ENCODE results near the gene CLCF1.

The CLCF1 gene

DNA sequence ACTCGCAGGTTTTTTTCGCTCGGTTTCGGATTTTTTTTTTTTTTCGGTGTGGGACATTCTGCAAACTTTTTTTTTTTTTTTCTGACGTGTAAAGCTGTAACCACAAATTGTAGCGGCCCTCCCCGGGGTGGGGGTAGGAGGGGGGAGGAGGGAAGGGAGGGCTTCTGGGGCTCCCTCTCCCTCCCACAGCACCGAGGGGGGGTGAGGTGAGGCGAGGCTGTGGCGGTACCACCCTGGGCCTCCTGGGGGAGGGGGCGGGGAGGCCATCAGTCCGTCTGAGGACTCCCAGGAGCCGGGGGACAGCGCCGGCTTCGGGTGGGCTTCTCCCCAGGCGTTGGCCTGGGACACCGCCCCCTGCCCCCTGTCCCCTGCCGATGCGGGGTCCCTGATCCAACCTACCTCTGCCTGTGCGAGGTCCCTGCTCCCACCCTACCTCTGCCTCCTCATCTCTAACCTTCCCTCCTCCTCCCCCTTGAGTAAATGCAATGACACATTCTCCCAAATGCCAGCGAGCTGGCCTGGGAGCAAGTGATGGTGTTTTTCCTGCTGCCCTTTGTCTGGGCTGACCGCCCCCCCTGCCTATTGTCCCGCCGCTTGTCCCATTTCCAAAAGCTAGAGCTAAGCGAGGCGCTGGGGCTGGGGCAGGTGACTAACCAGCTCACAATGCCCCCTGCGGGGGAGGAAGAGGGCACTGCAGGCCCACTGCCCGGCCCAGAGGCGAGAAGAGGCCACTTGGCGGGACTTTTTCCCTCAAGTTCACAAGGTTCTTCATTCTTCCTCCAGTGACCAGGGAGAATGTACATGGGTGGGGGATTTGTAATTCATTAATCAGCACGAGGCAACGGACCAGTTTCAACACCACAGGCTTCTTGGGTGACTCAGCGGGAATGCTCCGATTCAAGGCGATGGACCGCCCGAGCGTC lies 511 bp upstream of the CLCF1 start:
- DNase-seq: peak; percentile 98

DNA sequence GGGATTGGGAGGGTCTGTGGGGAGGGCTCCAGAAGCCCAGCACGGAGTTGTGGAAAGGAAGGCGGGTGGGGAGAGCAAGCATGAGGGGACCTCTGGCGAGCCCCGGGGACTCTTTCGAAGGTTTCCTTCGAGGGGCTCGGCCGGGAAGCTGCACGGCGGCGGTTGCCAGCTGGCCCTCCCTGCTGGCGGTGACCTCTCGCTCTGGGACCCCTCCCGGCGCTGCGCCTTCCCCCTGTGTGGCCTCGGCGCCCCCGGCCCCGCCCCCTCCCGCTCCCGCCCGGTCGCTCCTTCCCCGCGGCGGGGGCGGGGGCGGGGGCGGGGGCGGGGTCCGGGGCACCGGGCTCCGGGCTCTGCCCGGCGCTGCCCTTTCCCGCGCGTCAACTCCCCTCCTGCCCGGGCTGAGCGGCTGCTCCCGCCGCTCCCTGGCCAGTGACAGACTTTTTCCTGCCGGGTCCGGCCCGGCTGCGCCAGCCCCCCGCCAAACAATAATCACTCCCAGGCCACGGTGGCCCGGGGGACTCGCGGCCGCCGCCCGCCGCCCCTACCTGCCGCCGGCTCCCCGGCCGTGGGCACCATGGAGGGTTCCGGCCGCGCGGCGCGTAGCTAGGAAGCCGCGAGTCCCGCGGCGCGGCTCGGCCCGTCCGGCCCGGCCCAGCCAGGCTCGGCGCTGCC lies 941 bp downstream of the CLCF1 start:
- no peak for DNase-seq

DNA sequence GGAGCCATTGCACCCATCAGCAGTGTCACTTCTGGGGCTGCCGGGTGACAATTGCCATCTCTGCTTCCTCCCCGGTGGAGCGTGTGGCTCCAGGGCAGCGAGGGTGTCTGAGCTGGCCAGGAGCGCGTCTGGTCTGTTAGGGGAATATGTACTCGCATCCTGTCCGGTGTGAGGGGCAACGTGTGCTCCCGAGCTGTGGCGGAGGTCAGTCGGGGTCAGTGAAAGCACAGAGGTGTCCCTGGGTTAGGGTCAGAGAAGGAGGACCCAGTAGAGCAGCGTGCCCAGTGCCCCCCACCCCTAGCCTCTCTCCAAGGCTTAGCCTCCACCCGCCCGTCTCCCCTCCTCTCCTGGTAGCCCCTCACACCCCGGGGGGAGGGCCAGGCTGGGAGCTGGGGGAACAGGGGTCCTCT lies 1.5 kb downstream of the CLCF1 start:
- DNase-seq: no peak

- peak; percentile 67 for DNase-seq
These were observed 2.0 kb downstream of the CLCF1 start for GRCh38 chr11:67371189-67371910.

DNA sequence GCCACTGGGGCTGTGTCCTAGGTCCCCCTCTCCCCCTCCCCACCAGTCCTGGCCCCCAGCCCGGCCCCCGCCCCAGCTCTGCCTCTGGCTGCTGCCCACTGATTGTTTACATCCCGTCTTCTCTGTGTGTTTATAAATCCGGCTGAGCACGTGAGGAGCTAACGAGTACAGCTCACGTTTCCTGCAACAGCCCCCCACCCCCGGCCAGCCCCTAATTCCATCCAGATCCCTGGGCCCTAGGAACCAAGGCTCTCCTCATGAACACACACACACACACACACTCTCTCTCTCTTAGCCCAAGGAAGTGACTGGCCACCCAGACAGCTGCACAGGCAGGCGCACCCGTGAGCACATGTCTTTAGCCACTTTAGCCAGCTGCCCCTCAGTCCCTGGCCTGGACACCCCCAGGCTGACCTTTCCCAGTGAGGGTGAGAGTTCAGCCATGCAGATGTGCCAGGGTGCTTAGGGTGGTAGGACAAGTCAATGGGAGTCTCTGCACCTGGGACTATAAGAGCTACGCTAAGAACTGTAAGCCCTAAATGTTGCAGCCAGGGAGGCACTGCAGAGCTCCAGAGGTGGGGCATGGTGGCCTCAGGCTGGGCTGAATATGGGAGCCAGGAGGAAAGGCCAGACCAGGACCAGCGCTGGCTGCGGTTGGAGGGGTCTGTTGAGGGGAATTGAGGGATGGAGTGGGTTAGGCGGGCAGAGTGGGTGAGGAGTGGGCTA lies 2.9 kb downstream of the CLCF1 start:
- DNase-seq: peak; percentile 57

GRCh38 chr11:67369801-67370284 lies 3.6 kb downstream of the CLCF1 start:
- DNase-seq: no peak

DNA sequence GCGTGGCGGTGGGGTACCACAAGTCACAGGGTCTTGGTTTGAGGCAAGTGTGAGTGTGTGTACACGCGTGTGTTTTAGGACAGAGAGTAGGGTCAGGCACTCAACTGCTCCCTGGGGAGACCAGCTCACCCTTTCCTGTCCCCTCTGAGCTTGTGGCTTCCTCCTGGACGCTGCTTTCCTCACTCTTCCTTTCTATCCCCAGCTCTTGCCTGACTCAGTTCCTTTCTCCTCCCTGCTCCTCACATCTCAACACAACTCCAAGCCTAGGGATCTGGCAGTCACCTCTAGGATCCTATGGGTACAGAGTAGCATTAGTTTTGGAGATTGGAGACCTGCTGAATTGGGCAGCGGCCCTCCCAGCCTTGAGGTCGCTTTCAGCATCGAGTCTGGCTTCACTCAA lies 4.1 kb downstream of the CLCF1 start:
- DNase-seq: no peak

DNA sequence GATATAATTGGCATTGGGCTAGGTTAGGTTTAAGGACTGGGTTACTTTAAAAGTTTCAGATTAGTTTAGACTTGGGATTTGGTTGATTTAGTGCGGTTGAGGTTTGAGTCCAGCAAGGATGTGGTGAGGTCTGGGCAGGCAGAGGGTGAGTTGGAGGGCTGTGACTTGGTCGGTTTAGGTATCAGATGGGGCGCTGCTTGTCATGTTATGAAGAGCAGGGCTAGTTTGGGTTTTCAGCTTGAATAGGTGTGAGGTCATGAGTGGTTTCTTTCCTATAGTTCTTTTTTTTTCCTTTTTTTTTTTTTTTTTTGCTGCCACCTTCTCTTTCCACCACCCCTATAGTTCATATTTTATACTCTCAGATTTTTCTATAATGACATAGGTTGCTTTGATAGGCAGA lies 4.8 kb downstream of the CLCF1 start:
- DNase-seq: no peak

DNA sequence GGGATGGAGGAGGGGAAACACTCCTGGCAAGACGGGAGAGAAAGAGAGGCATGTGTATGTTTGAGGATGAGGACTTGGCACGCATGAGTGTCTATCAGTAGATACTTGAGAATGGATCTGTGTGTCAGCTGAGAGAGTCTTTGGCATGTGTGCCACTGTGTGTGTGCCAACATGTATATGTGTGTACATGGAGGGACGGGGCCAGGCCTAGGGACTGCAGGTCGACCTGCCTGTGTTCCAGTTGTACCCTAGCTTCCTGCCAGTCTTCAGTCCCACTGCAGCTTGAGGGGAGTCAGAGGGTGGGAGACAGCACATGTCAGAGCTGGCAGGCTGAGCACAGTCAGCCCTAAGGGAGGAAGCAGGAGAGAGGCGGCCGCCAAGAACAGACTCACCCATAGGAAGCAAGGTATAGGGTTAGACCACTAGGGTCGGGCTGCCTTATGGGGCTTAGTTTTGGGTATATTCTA lies 5.6 kb downstream of the CLCF1 start:
- no peak for DNase-seq

GRCh38 chr11:67366961-67367760 lies 6.2 kb downstream of the CLCF1 start:
- DNase-seq: no peak

DNA sequence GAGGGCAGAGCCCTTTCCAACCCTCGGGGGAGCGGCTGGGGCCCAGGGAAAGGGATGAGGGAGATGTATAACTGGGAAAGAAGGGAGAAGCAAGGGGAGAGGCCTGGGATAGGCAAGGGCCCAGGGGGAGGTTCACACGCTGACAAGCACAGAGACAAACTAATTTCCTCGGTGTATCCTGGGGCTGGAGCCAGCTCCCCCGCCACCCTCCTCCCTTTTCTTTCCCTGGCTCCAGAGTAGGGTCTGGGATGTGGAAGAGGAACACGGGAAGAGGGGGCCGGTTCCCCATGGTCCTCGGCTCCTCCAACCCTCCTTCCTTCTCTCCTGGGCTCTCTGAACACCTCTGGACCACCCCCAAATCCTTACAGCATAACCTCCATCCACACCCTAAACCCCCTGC lies 6.9 kb downstream of the CLCF1 start:
- DNase-seq: no peak

DNA sequence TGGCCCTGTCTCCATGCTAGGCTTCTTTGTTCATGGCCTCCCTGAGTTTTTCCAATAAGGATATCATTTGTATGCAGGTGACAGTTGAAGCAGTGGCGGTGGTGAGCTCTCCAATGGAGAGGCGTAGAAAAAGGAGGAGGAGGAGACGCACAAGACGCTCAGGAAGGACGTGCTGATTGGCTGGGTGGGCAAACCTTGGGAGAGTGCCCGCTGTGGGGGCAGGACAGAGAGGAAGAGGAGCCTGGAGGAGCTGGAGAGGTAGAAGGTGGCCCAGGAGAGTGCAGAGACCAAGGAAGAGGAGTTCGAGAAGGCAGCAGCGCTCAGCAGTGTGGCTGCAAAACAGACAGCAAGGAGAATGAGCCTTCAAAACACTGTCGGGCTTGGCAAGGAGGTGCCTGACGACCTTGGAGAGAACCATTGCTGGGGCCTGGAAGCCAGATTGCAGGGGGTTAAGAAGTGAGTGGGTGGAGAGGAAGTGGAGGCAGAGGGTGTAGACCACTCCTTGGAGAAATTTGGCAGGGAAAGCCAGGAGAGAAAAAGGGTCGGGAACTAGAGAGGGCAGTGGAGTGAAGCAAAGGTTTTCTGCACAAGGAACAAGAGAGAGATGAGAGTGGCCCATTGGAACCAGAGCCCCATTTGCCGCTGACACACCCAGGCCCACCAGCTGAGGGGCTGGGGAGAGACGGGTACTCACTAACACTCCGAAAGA lies 7.5 kb downstream of the CLCF1 start:
- DNase-seq: no peak

- DNase-seq: no peak
These were observed 8.3 kb downstream of the CLCF1 start for GRCh38 chr11:67364783-67365722.

DNA sequence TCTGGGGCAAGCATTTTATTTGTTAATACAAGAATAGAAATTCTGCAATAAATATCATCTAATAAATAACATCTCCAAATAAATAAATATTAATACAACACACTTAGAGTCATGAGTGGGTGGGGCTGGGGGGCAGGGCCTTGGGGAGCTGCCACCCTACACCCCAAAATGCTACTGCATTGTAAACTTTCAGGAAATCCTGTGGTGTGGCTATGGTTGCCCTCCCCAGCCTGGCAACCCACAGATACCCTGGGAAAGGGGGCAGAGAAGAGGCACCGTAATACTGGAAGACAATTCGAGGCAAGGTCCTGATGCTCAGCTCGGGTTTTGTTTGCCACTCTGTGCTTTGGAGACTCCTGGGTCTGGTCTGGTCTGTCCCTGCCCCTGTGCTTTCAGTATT lies 9.2 kb downstream of the CLCF1 start:
- no peak for DNase-seq

DNA sequence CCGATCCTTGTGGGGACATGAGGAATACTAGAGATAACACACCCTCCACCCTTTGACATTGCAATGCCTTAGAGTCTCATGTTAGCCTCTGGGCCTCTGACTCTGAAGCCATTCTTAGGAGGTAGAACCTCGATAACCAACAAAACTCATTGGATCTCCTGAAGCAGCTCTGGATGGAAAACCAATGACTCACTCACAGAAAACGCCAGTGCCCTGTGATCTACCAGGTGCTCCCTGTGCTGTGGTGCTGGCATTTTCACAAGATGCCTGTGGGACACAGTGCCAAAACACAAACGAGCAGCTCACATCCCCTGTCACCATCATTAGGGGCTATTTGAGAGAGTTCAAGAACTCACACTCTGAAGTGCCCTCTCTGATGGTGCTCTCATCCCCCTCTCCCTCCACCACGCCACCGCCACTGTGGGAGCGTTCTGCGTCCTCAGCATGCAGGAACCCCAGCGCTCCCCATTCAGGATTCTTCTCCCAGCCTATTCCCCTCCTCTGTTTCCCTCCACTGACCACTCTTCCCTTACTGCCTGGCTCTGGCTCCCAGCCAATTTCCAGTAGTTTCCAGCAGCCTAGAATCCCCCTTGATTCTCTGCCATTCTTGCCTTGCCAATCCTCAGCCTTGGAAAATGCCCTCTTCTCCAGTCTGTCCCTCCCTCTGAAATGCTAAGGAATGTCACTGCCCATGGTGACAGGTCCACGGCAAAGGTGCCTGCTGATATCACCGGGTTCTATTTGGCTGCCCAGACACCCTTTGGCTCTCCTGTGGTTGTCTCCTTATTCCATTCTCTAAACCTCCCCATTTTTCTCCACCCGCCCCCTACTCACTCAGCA lies 15.3 kb downstream of the CLCF1 start:
- peak; percentile 56 for DNase-seq

GRCh38 chr11:67356864-67357561 lies 16.4 kb downstream of the CLCF1 start:
- DNase-seq: peak; percentile 74

GRCh38 chr11:67356387-67356863 lies 17.0 kb downstream of the CLCF1 start:
- DNase-seq: no peak

- no peak for DNase-seq
These were observed 17.5 kb downstream of the CLCF1 start for GRCh38 chr11:67355794-67356386.

All from HCEC 1CT (cell line).